GM19351 (cell line): ENCODE results near the gene ADAM15.

ENCODE experiments used
- ATAC-seq: cut with Tn5 transposase; IDR thresholded peaks from one replicate; pipeline ENCODE4 v1.9.1; 2021; ENCODE audit warnings: mild to moderate bottlenecking, moderate library complexity; ENCODE audit not compliant: unreplicated experiment

The ADAM15 gene

GRCh38 chr1:155050560-155051341 lies at the start of gene ADAM15:
TSS of gene ADAM15 (plus strand) at chr1:155051316. CDS start at chr1:155051387, 71 bp downstream.
- peak; percentile 64 for ATAC-seq

GRCh38 chr1:155001425-155001674 lies 49.8 kb upstream of the ADAM15 start:
- no peak for ATAC-seq

- ATAC-seq: peak; percentile 49
Measured at GRCh38 chr1:155001675-155002463, 49.2 kb upstream of the ADAM15 start.

GRCh38 chr1:155002464-155003226 lies 48.5 kb upstream of the ADAM15 start, which contains the start of gene ZBTB7B:
TSS of gene ZBTB7B (plus strand) at chr1:155002802. CDS start at chr1:155014661, 11,859 bp downstream.
- no peak for ATAC-seq

GRCh38 chr1:155003227-155003765 lies 47.8 kb upstream of the ADAM15 start:
- ATAC-seq: no peak

- ATAC-seq: no peak
Measured at GRCh38 chr1:155003766-155004351, 47.3 kb upstream of the ADAM15 start.

- no peak for ATAC-seq
Measured at GRCh38 chr1:155004352-155005075, 46.6 kb upstream of the ADAM15 start.

GRCh38 chr1:155005076-155006011 lies 45.8 kb upstream of the ADAM15 start:
- no peak for ATAC-seq

GRCh38 chr1:155006601-155007101 lies 44.5 kb upstream of the ADAM15 start:
- ATAC-seq: no peak

- ATAC-seq: no peak
Measured at GRCh38 chr1:155007251-155007828, 43.8 kb upstream of the ADAM15 start.

GRCh38 chr1:155008015-155008941 lies 42.8 kb upstream of the ADAM15 start:
- no peak for ATAC-seq

- no peak for ATAC-seq
Measured at GRCh38 chr1:155009221-155009711, 41.9 kb upstream of the ADAM15 start.

- no peak for ATAC-seq
Measured at GRCh38 chr1:155009742-155010141, 41.4 kb upstream of the ADAM15 start.

GRCh38 chr1:155010211-155010918 lies 40.8 kb upstream of the ADAM15 start:
- no peak for ATAC-seq

- no peak for ATAC-seq
Measured at GRCh38 chr1:155011004-155011416, 40.1 kb upstream of the ADAM15 start.

GRCh38 chr1:155011437-155012025 lies 39.6 kb upstream of the ADAM15 start:
- ATAC-seq: no peak
